ENCODE data around the gene ERC1.
A peak's percentile ranks its signal among the peaks of the same experiment; 100 is the strongest.

The ERC1 gene

GRCh38 chr12:990661-991349 lies at the start of gene ERC1:
Gene ERC1 (plus strand): TSS chr12:991223. CDS start chr12:1027904, 36,681 bp downstream.
- DNase-seq = peak in 1 of 2 experiments; percentile 21

GRCh38 chr12:943051-943450 lies 48.0 kb upstream of the ERC1 start:
- DNase-seq = no peak

GRCh38 chr12:944211-944610 lies 46.8 kb upstream of the ERC1 start:
- no peak for DNase-seq

DNA sequence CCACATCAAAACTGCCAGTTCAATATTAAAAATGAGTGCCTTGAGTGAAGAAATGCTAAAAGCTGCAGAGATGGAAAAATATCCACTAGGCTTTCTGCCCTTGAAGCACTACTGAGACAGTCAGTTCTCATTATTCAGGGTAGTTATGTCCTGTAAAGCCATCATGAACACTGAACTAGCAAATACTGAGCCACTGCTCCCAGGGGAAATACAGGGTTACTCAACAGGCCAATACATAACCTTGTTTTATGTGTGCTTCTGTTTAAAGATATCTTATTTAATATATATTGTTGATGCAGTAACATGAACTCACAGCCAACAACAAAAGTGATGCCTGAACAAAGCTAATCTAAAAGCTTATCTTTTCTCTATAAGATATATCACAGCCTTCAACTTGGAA lies 44.8 kb upstream of the ERC1 start:
- no peak for DNase-seq

DNA sequence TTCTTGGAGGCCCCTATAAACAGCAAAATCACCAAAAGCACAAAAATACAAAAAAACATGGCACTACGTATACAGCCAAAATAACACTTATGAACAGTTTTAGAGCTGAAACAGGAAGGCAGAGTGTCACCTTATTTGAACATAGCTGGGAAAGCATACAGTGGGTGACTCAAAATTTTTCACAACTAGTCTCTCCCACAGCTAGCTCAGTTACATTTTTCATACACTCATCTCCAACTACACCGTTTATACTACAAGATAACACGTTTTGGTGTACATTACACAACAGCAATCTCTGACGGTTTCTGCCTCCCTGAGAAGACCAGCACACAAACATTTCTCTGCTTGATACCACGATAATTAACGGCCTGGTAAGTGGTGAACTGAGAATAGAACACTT lies 44.4 kb upstream of the ERC1 start:
- DNase-seq = no peak

GRCh38 chr12:948238-948637 lies 42.8 kb upstream of the ERC1 start:
- no peak for DNase-seq

GRCh38 chr12:949453-950191 lies 41.4 kb upstream of the ERC1 start, which contains the start of gene RAD52:
Gene RAD52 (minus strand): TSS chr12:949694. CDS start chr12:933058, 16,636 bp downstream.
- DNase-seq = peak; percentile 86 to 93

DNA sequence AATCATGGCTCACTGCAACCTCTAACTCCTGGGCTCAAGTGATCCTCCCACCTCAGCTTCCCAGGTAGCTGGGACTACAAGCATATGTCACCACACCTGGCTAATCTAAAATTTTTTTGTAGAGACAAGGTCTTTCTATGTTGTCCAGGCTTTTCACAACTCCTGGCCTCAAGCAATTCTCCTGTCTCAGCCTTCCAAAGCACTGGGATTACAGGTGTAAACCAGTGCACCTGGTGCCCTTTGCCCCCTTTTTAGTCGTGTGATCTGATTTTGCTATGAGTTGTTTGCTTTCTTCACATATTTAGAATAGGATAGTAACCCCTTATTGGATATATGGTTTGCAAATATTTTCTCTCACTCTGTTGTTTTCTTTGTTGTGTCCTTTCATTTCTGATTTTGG lies 39.8 kb upstream of the ERC1 start:
- no peak for DNase-seq

- no peak for DNase-seq
Measured at GRCh38 chr12:953776-954175, 37.2 kb upstream of the ERC1 start.

- no peak for DNase-seq
Measured at GRCh38 chr12:954741-955140, 36.3 kb upstream of the ERC1 start.

GRCh38 chr12:955939-956338 lies 35.1 kb upstream of the ERC1 start:
- no peak for DNase-seq

DNA sequence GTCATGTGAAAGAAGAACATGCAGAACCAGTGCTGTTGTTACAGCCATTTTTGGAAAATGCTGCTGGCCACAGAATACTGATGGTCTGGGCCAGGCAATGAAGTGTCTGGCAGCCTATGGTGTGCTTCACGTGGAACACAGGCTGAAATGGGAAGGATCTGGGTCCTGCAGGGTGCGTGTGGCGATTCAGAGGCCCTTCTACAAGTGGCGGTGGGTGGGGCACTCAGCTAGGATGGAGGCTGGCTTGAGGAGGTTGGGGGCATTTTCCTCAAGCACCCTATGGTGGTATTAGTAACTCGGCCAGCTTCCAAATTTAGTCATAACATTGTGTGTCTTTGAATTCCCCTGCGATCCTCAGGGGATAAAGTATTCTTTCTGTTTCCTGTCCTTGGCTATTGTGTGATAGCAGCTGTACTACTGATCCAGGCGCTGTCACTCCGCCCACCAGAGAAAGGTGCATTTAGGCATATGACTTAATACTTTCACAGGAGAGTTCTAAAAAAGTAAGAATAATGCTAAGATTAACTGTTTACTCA lies 32.4 kb upstream of the ERC1 start:
- DNase-seq = no peak

DNA sequence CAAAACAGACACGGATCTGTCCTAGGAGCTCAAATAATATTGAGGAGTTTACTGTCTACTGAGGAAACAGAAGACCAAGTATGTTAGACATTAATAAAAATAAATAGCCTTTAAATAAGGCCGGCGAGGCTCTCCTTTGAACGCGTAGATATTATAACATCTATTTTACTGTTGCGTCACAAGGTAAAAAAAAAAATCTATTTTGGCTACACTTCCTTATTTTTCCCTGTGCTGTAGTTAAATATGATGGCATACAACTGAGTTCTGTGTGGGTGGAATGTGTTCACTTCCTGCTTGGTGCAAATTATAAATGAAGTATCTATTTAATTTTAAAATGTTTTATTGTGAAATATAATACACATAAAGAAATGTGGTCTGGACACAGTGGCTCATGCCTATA lies 24.3 kb upstream of the ERC1 start:
- DNase-seq = no peak

- no peak for DNase-seq
Measured at GRCh38 chr12:967641-968040, 23.4 kb upstream of the ERC1 start.

DNA sequence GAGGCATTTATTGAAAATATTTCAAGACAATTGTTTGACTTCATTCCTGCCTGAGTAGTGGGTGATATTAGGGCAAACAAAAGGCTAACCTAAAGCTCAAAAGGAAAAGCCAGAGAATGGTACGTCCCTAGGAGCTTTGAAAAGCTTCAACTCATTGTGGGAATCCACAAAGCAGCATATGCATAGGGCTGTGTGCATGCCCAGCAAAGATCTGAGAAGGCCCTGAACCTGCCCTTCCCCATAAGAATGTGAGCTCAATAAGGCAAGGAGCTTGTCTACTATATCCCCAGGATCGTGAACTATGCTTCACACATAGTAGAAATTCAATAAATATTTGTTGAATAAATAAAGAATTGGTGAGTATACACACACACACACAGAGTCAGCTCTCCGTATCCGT lies 22.5 kb upstream of the ERC1 start:
- DNase-seq = no peak

- DNase-seq = no peak
Measured at GRCh38 chr12:969821-970220, 21.2 kb upstream of the ERC1 start.

DNA sequence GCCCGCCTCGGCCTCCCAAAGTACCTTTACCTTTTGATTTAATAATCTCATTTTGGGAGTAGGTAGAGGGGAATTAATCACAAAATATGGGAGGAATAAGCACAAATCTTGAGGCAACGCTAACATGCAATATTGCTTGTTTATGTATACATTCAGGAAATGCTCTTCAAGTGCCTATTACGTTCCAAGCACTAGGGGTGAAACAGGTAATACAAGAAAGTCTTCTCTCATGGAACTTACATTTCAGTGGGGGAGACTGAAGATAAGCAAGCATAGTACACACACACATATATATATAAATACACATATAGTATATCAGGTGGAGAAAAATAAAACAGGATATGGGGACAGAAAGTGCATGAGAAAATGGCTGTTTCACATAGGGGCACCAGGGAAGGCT lies 19.0 kb upstream of the ERC1 start:
- DNase-seq = no peak

- DNase-seq = no peak
Measured at GRCh38 chr12:974271-974862, 16.7 kb upstream of the ERC1 start.

GRCh38 chr12:976644-977043 lies 14.4 kb upstream of the ERC1 start:
- no peak for DNase-seq

GRCh38 chr12:977156-977555 lies 13.9 kb upstream of the ERC1 start:
- DNase-seq = no peak

GRCh38 chr12:979349-979748 lies 11.7 kb upstream of the ERC1 start:
- DNase-seq = no peak

- DNase-seq = no peak
Measured at GRCh38 chr12:981176-981828, 9.7 kb upstream of the ERC1 start.

- DNase-seq = no peak
Measured at GRCh38 chr12:981961-982360, 9.1 kb upstream of the ERC1 start.
